GM12872 (cell line): ENCODE measurements around the gene HTR1E.

Experiments
- CTCF ChIP-seq: IDR thresholded peaks from 3 replicates; pipeline ENCODE4 v1.5.1; 2011; ENCODE audit warnings: low read depth, mild to moderate bottlenecking, low read length, moderate library complexity; ENCODE audit not compliant: insufficient read depth

Gene HTR1E

GRCh38 chr6:86941461-86941860 lies 4.1 kb downstream of the HTR1E start:
- no peak for TF ChIP-seq CTCF

GRCh38 chr6:86942769-86943516 lies 5.6 kb downstream of the HTR1E start:
- no peak for TF ChIP-seq CTCF

GRCh38 chr6:86943819-86944407 lies 6.6 kb downstream of the HTR1E start:
- no peak for TF ChIP-seq CTCF

GRCh38 chr6:86949771-86950170 lies 12.4 kb downstream of the HTR1E start:
- no peak for TF ChIP-seq CTCF

GRCh38 chr6:86952991-86953390 lies 15.7 kb downstream of the HTR1E start:
- TF ChIP-seq CTCF = no peak

- no peak for TF ChIP-seq CTCF
Measured at GRCh38 chr6:86959656-86960055, 22.3 kb downstream of the HTR1E start.

GRCh38 chr6:86961455-86962200 lies 24.3 kb downstream of the HTR1E start:
- TF ChIP-seq CTCF = no peak
